HCT116 (cell line): ENCODE data around the gene NT5DC3.

Experiments
- ATF3 ChIP-seq: IDR thresholded peaks from 2 replicates; pipeline ENCODE4 v1.6.1; 2012
- CEBPB ChIP-seq: IDR thresholded peaks from 2 replicates; pipeline ENCODE4 v1.6.1; 2012; ENCODE audit warnings: low read depth
- CTCF ChIP-seq, 3 experiments: fragments of 200-600 bp in 1 of 3; sonication (generic) in 1 of 3; IDR thresholded peaks in 2 of 3; conservative IDR thresholded peaks in 1 of 3; 2 replicates each; pipeline ENCODE4 v1.5.1; 2012 to 2017; ENCODE audit warnings: low read depth in 2 of 3, low read length in 2 of 3, antibody characterized with exemption in 1 of 3, borderline replicate concordance in 1 of 3, control low read depth in 1 of 3, mild to moderate bottlenecking in 1 of 3, mixed read lengths in 1 of 3, mixed run types in 1 of 3, moderate library complexity in 1 of 3; ENCODE audit not compliant: insufficient read depth in 1 of 3
- EGR1 ChIP-seq: IDR thresholded peaks from 2 replicates; pipeline ENCODE4 v1.6.1; 2012; ENCODE audit warnings: low read depth
- EZH2 ChIP-seq: fragments of 200-600 bp; sonication (generic); IDR thresholded peaks from 2 replicates; pipeline ENCODE4 v1.6.1; 2017; ENCODE audit warnings: antibody characterized with exemption, mixed run types
- EZH2phosphoT487 ChIP-seq: fragments of 200-600 bp; IDR thresholded peaks from 2 replicates; pipeline ENCODE4 v1.6.1; 2018; ENCODE audit warnings: antibody characterized with exemption, borderline replicate concordance
- JUND ChIP-seq: IDR thresholded peaks from 2 replicates; pipeline ENCODE4 v1.6.1; 2012
- MAX ChIP-seq: IDR thresholded peaks from 2 replicates; pipeline ENCODE4 v1.6.1; 2012
- POLR2A ChIP-seq: IDR thresholded peaks from 2 replicates; pipeline ENCODE4 v1.7.0; 2011; ENCODE audit warnings: borderline replicate concordance; ENCODE audit not compliant: insufficient read depth, insufficient read length; ENCODE audit errors: extremely low read depth
- POLR2AphosphoS5 ChIP-seq: IDR thresholded peaks from 2 replicates; pipeline ENCODE4 v1.6.1; 2011; ENCODE audit warnings: mild to moderate bottlenecking, low read depth, low read length, moderate library complexity
- SP1 ChIP-seq: IDR thresholded peaks from 2 replicates; pipeline ENCODE4 v1.6.1; 2012; ENCODE audit warnings: low read depth
- TF ChIP-seq, protein P1 (sequence below): IDR thresholded peaks from 2 replicates; pipeline ENCODE4 v1.6.1; 2012; ENCODE audit warnings: low read depth
- TF ChIP-seq, protein P2 (sequence below): IDR thresholded peaks from 2 replicates; pipeline ENCODE4 v1.6.1; 2011; ENCODE audit warnings: mild to moderate bottlenecking, low read length, moderate library complexity; ENCODE audit not compliant: insufficient replicate concordance; ENCODE audit errors: extremely low read depth

- TF ChIP-seq ATF3 (no peak), POLR2AphosphoS5 (no peak), CTCF (IDR thresholded peaks at IDR 0.05 in 2 of 3, conservative IDR thresholded peaks at IDR 0.05 in 1 of 3; ENCODE audit: borderline replicate concordance in 1 of 3, insufficient read depth in 1 of 3, low read depth in 2 of 3, low read length in 2 of 3) (no peak), EZH2phosphoT487 (no peak), SP1 (no peak), POLR2A (no peak), EZH2 (no peak), EGR1 (no peak), CEBPB (no peak), JUND (no peak), MAX (no peak)
- TF ChIP-seq, protein P1, sequence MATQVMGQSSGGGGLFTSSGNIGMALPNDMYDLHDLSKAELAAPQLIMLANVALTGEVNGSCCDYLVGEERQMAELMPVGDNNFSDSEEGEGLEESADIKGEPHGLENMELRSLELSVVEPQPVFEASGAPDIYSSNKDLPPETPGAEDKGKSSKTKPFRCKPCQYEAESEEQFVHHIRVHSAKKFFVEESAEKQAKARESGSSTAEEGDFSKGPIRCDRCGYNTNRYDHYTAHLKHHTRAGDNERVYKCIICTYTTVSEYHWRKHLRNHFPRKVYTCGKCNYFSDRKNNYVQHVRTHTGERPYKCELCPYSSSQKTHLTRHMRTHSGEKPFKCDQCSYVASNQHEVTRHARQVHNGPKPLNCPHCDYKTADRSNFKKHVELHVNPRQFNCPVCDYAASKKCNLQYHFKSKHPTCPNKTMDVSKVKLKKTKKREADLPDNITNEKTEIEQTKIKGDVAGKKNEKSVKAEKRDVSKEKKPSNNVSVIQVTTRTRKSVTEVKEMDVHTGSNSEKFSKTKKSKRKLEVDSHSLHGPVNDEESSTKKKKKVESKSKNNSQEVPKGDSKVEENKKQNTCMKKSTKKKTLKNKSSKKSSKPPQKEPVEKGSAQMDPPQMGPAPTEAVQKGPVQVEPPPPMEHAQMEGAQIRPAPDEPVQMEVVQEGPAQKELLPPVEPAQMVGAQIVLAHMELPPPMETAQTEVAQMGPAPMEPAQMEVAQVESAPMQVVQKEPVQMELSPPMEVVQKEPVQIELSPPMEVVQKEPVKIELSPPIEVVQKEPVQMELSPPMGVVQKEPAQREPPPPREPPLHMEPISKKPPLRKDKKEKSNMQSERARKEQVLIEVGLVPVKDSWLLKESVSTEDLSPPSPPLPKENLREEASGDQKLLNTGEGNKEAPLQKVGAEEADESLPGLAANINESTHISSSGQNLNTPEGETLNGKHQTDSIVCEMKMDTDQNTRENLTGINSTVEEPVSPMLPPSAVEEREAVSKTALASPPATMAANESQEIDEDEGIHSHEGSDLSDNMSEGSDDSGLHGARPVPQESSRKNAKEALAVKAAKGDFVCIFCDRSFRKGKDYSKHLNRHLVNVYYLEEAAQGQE = no peak
- TF ChIP-seq, protein P2, sequence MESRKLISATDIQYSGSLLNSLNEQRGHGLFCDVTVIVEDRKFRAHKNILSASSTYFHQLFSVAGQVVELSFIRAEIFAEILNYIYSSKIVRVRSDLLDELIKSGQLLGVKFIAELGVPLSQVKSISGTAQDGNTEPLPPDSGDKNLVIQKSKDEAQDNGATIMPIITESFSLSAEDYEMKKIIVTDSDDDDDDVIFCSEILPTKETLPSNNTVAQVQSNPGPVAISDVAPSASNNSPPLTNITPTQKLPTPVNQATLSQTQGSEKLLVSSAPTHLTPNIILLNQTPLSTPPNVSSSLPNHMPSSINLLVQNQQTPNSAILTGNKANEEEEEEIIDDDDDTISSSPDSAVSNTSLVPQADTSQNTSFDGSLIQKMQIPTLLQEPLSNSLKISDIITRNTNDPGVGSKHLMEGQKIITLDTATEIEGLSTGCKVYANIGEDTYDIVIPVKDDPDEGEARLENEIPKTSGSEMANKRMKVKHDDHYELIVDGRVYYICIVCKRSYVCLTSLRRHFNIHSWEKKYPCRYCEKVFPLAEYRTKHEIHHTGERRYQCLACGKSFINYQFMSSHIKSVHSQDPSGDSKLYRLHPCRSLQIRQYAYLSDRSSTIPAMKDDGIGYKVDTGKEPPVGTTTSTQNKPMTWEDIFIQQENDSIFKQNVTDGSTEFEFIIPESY = no peak
Measured at GRCh38 chr12:103799504-103799856, 41.6 kb downstream of the NT5DC3 start.
